HG02610 (cell line): Measurements from ENCODE around the gene NSMCE4A.
"Not testable (repeated sequence)": the region's sequence is repeated elsewhere in the genome, so short reads cannot be mapped to it uniquely, and the experiment has no call there.

ENCODE experiments used
- ATAC-seq: cut with Tn5 transposase; IDR thresholded peaks from one replicate; pipeline ENCODE4 v1.9.1; 2021; ENCODE audit warnings: mild to moderate bottlenecking, moderate library complexity; ENCODE audit not compliant: unreplicated experiment

NSMCE4A gene

GRCh38 chr10:121990015-121990677, 15.1 kb upstream of the NSMCE4A start:
- ATAC-seq = no peak

DNA sequence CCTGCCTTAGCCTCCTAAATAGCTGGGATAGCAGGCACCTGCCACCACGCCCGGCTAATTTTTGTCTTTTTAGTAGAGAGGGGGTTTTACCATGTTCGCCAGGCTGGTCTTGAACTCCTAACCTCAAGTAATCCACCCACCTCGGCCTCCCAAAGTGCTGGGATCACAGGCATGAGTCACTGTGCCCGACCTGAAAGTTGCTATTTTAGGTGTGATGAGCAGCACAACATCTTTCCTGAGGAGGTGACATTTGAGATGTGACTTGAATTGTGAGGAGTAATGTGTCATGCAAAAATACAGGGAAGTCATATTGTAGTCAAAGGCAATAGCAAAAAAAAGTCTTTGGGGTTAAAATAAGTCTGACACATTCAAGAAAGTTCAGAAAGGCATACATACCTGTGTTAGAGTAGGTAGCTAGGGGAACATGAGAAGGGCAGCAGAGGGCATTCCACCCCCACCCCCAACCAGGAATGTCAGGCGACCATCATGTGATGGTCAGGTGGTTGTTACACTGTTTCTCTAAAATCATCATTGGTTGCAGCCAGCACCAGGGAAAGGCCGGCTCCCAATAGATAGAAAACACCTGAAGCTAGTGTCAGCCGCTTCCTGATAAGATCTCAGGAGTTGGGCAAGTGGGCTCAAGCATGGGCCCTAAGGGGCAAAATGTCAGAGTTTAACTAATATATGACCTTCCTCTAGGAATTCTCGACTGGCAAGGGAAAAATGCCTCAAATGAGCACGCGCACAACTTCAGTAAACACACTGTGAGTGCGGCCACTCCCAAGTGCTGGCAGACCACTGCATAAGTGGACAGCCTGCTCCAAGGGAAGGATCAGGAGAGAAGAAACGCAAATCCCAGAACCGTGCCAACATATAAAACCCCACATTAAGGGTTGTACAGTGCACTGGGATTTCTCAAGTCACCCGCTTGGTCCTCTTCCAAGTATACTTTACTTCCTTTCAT, 13.6 kb upstream of the NSMCE4A start, which contains the start of gene TACC2:
Gene TACC2, plus strand, starts transcription at position 803 of the 964 bp plus-strand sequence. CDS start 32,819 bp downstream, outside the sequence.
- ATAC-seq = no peak

DNA sequence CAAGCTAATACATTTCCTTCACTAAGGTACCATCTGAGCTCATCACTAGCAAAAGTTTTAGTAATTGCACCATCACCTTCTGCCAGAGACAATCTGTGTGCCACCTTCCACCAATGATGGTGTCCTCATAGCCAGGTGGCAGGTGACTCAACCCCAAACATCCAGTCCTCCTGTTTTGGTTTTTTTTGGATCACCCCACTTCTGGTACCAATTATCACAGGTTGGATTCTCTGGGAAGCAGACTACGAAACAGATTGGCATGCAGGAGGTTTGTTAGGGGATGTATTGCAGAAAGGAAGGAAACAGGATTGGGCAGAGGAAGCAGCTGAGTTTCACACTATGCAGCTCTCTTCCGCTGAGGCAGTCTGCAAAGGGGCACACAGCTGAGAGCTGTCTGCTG, 9.4 kb upstream of the NSMCE4A start:
- no peak for ATAC-seq

GRCh38 chr10:121983852-121984251, 8.8 kb upstream of the NSMCE4A start:
- no peak for ATAC-seq

- ATAC-seq = no peak
Measured at GRCh38 chr10:121981346-121981745, 6.3 kb upstream of the NSMCE4A start.

GRCh38 chr10:121978511-121978910, 3.5 kb upstream of the NSMCE4A start:
- ATAC-seq = no peak

GRCh38 chr10:121976607-121977006, 1.6 kb upstream of the NSMCE4A start:
- ATAC-seq = no peak

GRCh38 chr10:121975295-121976086, 474 bp upstream of the NSMCE4A start:
- no peak for ATAC-seq

- no peak for ATAC-seq
Measured at GRCh38 chr10:121974019-121974534, 940 bp downstream of the NSMCE4A start.

DNA sequence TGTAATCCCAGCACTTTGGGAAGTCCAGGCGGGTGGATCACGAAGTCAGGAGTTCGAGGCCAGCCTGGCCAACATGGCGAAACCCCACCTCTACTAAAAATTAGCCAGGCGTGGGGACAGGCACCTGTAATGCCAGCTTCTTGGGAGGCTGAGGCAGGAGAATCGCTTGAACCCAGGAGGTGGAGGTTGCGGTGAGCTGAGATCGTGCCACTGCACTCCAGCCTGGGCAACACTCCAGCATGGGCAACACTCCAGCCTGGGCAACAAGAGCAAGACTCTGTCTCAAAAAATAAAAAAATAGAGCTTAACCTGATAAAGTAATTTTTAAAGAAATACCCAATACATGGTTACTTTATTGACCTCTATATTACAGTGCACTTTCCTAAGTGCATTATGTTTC, 5.9 kb downstream of the NSMCE4A start:
- not testable (repeated sequence) for ATAC-seq

DNA sequence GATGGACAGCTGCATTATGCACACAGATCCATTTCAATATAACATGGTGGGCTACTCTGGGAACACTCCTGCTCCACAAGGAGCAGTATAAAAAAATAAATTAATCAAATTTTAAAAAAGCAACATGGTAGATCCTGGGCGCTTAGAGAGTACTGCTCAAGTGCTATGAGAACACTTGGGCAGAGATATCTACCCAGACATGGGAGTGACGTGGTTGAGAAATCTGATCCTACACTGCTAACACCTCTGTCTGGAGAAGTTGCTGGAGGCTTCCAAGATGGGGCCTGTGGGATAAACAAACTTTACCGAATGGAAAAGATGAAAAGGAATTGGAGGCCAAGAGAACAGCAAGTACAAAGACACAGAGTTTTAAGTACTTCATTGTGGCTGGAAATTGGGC, 9.0 kb downstream of the NSMCE4A start:
- ATAC-seq = no peak

GRCh38 chr10:121961456-121961855, 13.6 kb downstream of the NSMCE4A start:
- ATAC-seq = no peak

DNA sequence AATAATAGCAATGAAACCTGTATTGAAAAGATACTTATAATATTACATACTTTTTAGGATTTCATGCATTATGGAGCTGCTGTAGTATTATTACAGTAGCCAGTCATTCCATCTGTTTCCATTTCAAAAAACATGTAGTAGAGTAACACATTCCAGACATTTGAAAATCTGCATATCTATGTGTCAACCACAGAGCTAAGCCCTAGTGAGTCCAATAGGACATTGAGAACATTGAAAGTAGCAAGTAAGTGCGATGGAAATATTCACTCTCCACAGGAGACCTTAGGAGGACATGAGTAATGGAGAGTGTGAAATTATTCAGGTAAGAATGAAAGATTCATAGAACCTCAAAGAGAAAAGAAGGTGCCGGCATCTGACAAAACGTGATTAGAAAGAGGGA, 15.3 kb downstream of the NSMCE4A start:
- ATAC-seq = no peak

DNA sequence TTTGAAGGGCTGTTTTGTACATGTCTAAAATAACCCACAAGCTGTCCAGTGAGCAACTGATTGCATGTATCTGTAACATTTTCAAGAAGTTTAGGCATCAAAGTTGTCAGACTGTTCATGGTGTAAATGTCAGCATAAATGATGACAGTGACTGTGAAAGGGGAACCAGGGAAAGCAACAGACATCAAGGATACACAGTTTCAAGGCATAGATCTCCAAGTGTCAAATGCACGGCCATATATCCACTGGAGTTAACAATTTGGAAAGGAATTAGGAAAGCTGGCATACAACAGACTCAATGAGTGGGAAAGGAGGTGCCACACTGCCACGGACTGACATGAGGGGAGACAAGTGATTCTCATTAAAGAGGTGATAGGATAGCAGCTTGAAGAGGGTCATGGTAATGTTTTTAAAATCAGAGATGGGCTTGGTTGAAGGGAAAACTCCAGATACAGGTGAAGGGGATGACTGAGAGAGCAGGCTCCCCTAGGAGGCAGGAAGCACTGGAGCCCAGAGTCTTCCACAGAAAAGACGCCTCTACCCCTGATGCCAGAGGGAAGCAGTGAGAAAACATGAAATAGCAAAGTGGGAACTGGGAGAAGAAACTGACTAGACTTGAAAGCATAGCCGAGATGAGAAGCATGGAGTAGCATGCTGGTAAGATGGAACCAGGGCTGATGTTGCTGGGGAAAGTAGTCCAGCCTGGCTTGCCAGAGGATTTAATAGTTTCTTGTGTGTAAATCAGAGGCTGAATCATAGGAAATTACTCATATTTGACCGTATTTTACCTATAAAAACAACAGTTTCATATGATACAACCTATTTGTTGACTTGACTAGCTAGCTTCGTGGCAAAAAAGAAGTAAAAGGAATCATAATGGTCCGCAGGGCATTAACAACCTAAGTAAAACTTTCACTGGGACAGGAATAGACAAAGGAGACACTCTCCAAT, 18.6 kb downstream of the NSMCE4A start:
- ATAC-seq = no peak

GRCh38 chr10:121952226-121952625, 22.8 kb downstream of the NSMCE4A start:
- ATAC-seq = no peak

- ATAC-seq = no peak
Measured at GRCh38 chr10:121949451-121949850, 25.6 kb downstream of the NSMCE4A start.

DNA sequence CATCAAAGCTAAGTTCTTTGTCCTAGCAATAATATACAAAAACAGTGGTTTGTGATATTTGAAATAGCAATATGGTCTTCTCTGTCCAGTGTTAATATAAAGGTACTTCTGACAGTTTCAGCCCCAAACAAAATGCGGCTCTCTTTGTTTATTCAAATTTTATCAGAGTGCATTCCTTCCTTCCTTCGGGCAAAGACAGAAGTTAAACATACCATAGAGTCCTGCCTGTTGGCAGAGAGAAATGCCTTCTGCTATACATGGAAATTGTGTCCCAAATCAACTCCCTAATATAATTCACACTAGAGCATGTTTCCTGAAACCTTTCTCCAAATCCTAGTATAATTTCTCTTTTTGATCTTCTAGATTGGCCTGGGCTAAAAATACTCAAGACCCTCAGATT, 26.0 kb downstream of the NSMCE4A start:
- ATAC-seq = no peak

DNA sequence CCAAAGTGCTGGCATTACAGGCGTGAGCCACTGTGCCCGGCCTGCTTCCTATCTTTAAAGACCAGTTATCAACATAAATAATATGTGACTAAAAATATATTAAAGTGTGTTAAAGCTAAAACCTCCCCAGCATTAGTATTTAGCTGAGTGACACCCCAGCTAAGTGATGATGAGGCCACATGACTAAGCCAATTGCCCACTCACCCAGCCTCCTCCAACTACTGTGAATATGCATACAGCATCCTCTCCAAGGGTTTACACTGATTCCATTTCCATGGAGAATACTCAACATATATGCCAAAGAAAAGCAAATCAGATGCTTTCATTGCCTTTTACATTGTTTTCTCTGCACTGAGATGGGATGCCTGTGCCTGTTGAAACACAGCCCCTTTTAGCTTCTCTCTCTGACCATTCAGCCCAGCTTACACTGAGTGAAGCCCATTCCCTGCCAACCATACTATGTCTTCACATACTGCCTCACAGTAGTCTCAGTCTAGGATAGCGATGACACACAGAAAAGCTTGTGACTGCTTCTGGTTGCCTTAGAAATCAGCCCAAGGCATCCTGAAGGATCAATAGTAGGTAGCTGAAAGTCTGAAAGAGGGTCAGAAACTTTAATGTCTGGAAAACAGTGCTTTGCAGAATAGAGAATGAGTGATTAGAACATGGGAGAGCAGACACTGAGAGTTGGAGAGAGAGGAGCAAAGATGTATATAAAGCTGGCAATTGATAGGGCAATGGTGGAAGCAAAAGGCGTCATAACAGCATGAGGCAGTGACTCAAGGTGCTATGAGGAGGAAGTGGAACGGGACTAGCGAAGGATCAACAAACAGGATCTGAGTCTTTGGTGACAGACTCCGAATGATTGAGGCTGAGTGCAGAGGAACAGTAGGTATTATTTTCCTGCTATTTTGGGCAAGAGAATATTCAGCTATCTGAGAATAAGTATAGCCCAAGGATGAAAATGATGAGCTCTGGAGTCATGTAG, 27.4 kb downstream of the NSMCE4A start:
- no peak for ATAC-seq
